ENCODE measurements around the gene CRYGN.

CRYGN gene

DNA sequence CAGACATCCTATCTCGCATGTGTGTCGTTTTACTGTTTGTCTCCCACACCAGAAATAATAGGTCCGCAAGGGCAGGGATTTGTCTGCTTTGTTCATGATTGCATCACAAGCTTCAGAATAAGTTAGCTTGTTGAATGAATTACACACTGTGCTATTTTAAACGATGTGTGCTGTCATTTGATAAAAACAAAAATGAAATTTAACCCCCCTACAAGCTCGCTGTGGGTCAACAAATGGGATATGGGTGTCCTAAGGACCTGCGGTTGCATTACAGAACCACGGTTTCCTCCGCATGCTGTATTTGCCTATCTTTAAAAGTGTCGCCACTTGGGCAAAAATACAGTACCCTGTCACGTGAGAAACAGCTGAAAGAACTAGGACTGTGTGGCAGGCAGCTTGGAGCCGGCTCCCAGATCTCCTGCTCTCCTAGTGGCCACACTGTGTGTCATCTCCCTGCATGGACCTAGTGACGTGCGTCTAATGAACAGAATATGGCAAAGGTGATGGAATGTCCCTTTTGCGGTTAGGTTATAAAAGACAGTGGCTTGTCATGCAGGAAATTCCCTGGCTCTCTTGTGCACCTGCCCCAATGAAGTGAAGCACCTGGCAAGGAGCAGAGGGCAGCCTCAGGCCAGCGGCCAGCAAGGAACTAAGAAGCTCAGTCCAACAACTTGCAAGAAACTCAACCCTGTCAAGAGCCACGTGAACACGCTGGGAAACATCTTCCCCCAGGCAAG, 32.9 kb upstream of the CRYGN start:
- Histone ChIP-seq H2BK120ac (ENCODE audit: low read depth, low read length) (no peak overlapping the region), H4K8ac (ENCODE audit: low read depth, low read length) (no peak overlapping the region), H2BK15ac (replicated peaks; ENCODE audit: low read depth) (no peak overlapping the region), H3K79me1 (ENCODE audit: low read length) (peaks cover 4% of the 10 kb centered on the region), H3K36me3 (ENCODE audit: control insufficient read depth, insufficient read depth, low read length) (no peaks in the 10 kb centered on the region), H2BK5ac (ENCODE audit: low read length) (no peak overlapping the region), H4K5ac (ENCODE audit: low read length) (no peak overlapping the region), H3K4me3 (ENCODE audit: low read length) (no peak overlapping the region), H3K56ac (ENCODE audit: low read length) (no peak overlapping the region), H3K4ac (ENCODE audit: low read depth, low read length) (no peak overlapping the region), H3K4me1 (ENCODE audit: control insufficient read depth, low read depth, low read length) (peaks cover 3% of the 10 kb centered on the region), H3K27ac (ENCODE audit: low read depth, low read length) (peak overlapping the region; percentile 6), H3K27me3 (ENCODE audit: insufficient read depth, low read length, poor library complexity) (no peaks in the 10 kb centered on the region), H3K23ac (ENCODE audit: low read length) (no peak overlapping the region), H2AK5ac (ENCODE audit: low read length) (no peak overlapping the region), H3K79me2 (ENCODE audit: control insufficient read depth, insufficient read depth, low read length) (peaks cover 2% of the 10 kb centered on the region), H3K9ac (ENCODE audit: low read length) (no peak overlapping the region), H3K4me2 (ENCODE audit: low read length) (no peak overlapping the region), H3K18ac (ENCODE audit: low read length) (no peak overlapping the region)
- DNase-seq = no peak
- no CpG with 5 or more reads among the region's 17 CpGs for WGBS (ENCODE audit: extremely low coverage, insufficient coverage, low lambda C conversion rate)

DNA sequence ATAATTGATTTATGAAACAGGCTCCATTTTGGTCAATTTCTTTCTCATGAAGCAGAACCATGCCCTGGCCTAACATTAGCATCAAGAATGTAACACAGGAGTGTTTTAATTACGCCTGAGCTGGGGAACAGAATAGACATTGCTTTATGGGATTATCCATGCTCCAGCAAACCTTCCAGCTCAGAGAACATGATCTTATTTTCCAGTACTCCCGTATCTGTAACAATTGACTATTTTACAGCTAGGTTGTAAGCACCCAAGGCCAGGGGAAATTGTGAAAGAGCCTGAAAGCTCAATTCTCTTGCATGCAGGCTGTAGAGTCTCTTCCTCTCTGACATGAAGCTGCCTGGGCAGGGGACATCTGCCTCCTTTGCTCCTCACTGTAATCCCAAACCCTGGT, 30.8 kb upstream of the CRYGN start:
- WGBS (ENCODE audit: extremely low coverage, insufficient coverage, low lambda C conversion rate) = no CpG with 5 or more reads among the region's 2 CpGs
- peaks cover 3% of the 10 kb centered on the region for H3K36me3 ChIP-seq (ENCODE audit: control insufficient read depth, insufficient read depth, low read length)

DNA sequence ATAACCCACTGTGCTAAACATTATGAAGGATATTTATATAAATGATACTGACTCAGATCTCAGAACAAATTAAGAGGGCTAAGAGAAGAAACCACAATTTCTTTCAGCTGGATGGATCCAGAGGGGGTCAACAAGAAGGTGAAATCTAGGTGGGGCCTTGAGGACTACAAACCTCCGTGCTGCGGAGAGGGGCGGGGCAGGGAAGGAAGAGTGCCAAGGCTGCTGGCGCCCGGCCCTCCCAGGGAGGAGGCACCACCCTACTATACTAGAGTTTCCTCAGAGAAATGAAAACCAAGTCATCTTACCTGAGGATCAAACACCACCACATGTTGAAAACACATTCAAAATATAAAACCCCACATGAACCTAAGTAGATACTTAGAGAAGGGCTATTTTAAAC, 29.3 kb upstream of the CRYGN start:
- Histone ChIP-seq H3K56ac (ENCODE audit: low read length) (no peak overlapping the region), H3K18ac (ENCODE audit: low read length) (no peak overlapping the region), H4K8ac (ENCODE audit: low read depth, low read length) (no peak overlapping the region), H3K27me3 (ENCODE audit: insufficient read depth, low read length, poor library complexity) (no peaks in the 10 kb centered on the region), H2BK15ac (replicated peaks; ENCODE audit: low read depth) (no peak overlapping the region), H3K4me3 (ENCODE audit: low read length) (no peak overlapping the region), H3K23ac (ENCODE audit: low read length) (no peak overlapping the region), H3K79me1 (ENCODE audit: low read length) (peaks cover 3% of the 10 kb centered on the region), H2BK120ac (ENCODE audit: low read depth, low read length) (no peak overlapping the region), H3K4me1 (ENCODE audit: control insufficient read depth, low read depth, low read length) (peaks cover 3% of the 10 kb centered on the region), H3K9ac (ENCODE audit: low read length) (no peak overlapping the region), H3K36me3 (ENCODE audit: control insufficient read depth, insufficient read depth, low read length) (peaks cover 3% of the 10 kb centered on the region), H3K4ac (ENCODE audit: low read depth, low read length) (no peak overlapping the region), H3K4me2 (ENCODE audit: low read length) (no peak overlapping the region), H2BK5ac (ENCODE audit: low read length) (no peak overlapping the region), H2AK5ac (ENCODE audit: low read length) (no peak overlapping the region), H4K5ac (ENCODE audit: low read length) (no peak overlapping the region), H3K27ac (ENCODE audit: low read depth, low read length) (no peak overlapping the region), H3K79me2 (ENCODE audit: control insufficient read depth, insufficient read depth, low read length) (no peaks in the 10 kb centered on the region)
- no peak for DNase-seq
- no CpG with 5 or more reads among the region's 5 CpGs for WGBS (ENCODE audit: extremely low coverage, insufficient coverage, low lambda C conversion rate)

More for the DNA sequence above, 30.8 kb upstream of the CRYGN start:
- Histone ChIP-seq H3K18ac (ENCODE audit: low read length) (no peak overlapping the region), H3K27me3 (ENCODE audit: insufficient read depth, low read length, poor library complexity) (no peaks in the 10 kb centered on the region), H3K56ac (ENCODE audit: low read length) (no peak overlapping the region), H3K79me2 (ENCODE audit: control insufficient read depth, insufficient read depth, low read length) (no peaks in the 10 kb centered on the region), H3K4me2 (ENCODE audit: low read length) (no peak overlapping the region), H2BK15ac (replicated peaks; ENCODE audit: low read depth) (no peak overlapping the region), H4K8ac (ENCODE audit: low read depth, low read length) (no peak overlapping the region), H2BK120ac (ENCODE audit: low read depth, low read length) (no peak overlapping the region), H3K9ac (ENCODE audit: low read length) (no peak overlapping the region), H2AK5ac (ENCODE audit: low read length) (no peak overlapping the region), H3K4me3 (ENCODE audit: low read length) (no peak overlapping the region), H3K23ac (ENCODE audit: low read length) (no peak overlapping the region), H3K79me1 (ENCODE audit: low read length) (peaks cover 3% of the 10 kb centered on the region), H3K4me1 (ENCODE audit: control insufficient read depth, low read depth, low read length) (peaks cover 3% of the 10 kb centered on the region), H3K27ac (ENCODE audit: low read depth, low read length) (no peak overlapping the region), H2BK5ac (ENCODE audit: low read length) (no peak overlapping the region), H4K5ac (ENCODE audit: low read length) (no peak overlapping the region), H3K4ac (ENCODE audit: low read depth, low read length) (no peak overlapping the region)
- no peak for DNase-seq

DNA sequence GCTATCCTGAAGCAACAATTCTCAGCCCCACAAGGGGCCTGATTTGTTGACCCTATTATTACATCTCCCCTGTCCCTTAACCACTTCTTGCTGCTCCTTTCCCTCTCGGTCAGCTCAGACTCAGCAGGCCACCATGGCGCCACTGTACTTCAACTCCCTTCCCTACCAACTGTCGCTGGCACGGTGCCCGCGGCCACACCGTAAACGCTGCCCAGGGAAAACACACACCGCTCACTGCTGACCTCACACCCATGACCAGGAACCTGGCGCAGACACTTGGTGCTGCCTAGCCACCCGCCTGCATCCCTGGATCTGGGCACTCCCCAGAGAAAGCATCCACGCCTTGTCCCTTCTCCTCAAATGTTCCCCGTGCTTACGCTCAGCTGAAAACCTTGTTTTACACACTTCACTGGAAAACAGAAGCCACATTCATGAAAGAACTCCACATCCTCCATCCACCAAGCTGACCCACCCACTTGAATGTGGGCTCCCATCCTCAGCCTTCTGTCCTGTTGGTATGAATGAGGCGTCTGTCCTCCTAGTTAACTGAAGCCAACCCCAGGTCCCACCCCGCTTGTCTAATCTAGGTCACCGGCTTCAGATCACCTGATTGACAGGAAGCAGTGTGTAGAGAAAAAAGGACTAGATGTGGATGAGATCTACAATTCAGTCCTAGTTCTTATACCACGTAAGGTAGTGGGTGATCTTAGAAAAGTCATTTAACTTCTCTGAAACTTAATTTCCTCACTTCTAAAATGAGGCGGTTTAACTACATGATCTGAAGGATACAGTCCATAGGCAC, 28.5 kb upstream of the CRYGN start:
- H3K4me2 ChIP-seq (ENCODE audit: low read length) = no peak overlapping the region
- no peak overlapping the region for H3K4me3 ChIP-seq (ENCODE audit: low read length)
- H3K9ac ChIP-seq (ENCODE audit: low read length) = no peak overlapping the region
- H3K79me1 ChIP-seq (ENCODE audit: low read length) = peaks cover 4% of the 10 kb centered on the region
- no peak overlapping the region for H2AK5ac ChIP-seq (ENCODE audit: low read length)
- H3K23ac ChIP-seq (ENCODE audit: low read length) = no peak overlapping the region
- H3K27ac ChIP-seq (ENCODE audit: low read depth, low read length) = no peak overlapping the region
- no peak overlapping the region for H4K5ac ChIP-seq (ENCODE audit: low read length)
- H2BK5ac ChIP-seq (ENCODE audit: low read length) = no peak overlapping the region
- H3K4me1 ChIP-seq (ENCODE audit: control insufficient read depth, low read depth, low read length) = peaks cover 3% of the 10 kb centered on the region
- H3K36me3 ChIP-seq (ENCODE audit: control insufficient read depth, insufficient read depth, low read length) = peaks cover 5% of the 10 kb centered on the region
- H3K4ac ChIP-seq (ENCODE audit: low read depth, low read length) = no peak overlapping the region
- no CpG with 5 or more reads among the region's 19 CpGs for WGBS (ENCODE audit: extremely low coverage, insufficient coverage, low lambda C conversion rate)
- no peak for DNase-seq
- no peaks in the 10 kb centered on the region for H3K27me3 ChIP-seq (ENCODE audit: insufficient read depth, low read length, poor library complexity)
- H2BK15ac ChIP-seq (replicated peaks; ENCODE audit: low read depth) = no peak overlapping the region
- no peak overlapping the region for H2BK120ac ChIP-seq (ENCODE audit: low read depth, low read length)
- H3K56ac ChIP-seq (ENCODE audit: low read length) = no peak overlapping the region
- no peak overlapping the region for H4K8ac ChIP-seq (ENCODE audit: low read depth, low read length)
- H3K18ac ChIP-seq (ENCODE audit: low read length) = no peak overlapping the region
- no peaks in the 10 kb centered on the region for H3K79me2 ChIP-seq (ENCODE audit: control insufficient read depth, insufficient read depth, low read length)

DNA sequence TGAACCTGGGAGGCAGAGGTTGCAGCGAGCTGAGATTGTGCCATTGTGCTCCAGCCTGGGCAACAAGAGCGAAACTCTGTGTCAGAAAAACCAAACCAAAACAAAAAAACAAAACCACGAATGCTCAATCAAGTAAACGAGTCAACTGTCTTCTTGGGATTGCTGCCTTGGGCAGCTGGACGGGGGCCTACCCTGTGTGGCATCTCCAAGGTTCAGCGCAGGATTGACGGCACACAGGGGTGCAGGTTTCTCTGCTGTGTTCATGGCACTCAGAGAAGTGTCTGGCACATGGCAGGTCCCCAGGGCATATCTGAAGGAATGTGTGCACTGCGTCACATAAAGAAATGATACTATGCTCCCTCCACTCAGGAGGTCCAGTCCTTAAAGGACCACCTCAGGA, 25.2 kb upstream of the CRYGN start:
- H3K4me1 ChIP-seq (ENCODE audit: control insufficient read depth, low read depth, low read length) = no peaks in the 10 kb centered on the region
- H3K27ac ChIP-seq (ENCODE audit: low read depth, low read length) = no peak overlapping the region
- peaks cover 5% of the 10 kb centered on the region for H3K36me3 ChIP-seq (ENCODE audit: control insufficient read depth, insufficient read depth, low read length)
- no CpG with 5 or more reads among the region's 8 CpGs for WGBS (ENCODE audit: extremely low coverage, insufficient coverage, low lambda C conversion rate)
- H4K5ac ChIP-seq (ENCODE audit: low read length) = no peak overlapping the region
- H2BK15ac ChIP-seq (replicated peaks; ENCODE audit: low read depth) = no peak overlapping the region
- H2AK5ac ChIP-seq (ENCODE audit: low read length) = no peak overlapping the region
- no peak overlapping the region for H3K9ac ChIP-seq (ENCODE audit: low read length)
- no peak overlapping the region for H3K23ac ChIP-seq (ENCODE audit: low read length)
- H3K4ac ChIP-seq (ENCODE audit: low read depth, low read length) = no peak overlapping the region
- no peak overlapping the region for H3K56ac ChIP-seq (ENCODE audit: low read length)
- peaks cover 2% of the 10 kb centered on the region for H3K79me1 ChIP-seq (ENCODE audit: low read length)
- H3K79me2 ChIP-seq (ENCODE audit: control insufficient read depth, insufficient read depth, low read length) = no peaks in the 10 kb centered on the region
- no peak overlapping the region for H3K4me3 ChIP-seq (ENCODE audit: low read length)
- no peak overlapping the region for H3K4me2 ChIP-seq (ENCODE audit: low read length)
- H2BK5ac ChIP-seq (ENCODE audit: low read length) = no peak overlapping the region
- no peaks in the 10 kb centered on the region for H3K27me3 ChIP-seq (ENCODE audit: insufficient read depth, low read length, poor library complexity)
- DNase-seq = no peak
- no peak overlapping the region for H3K18ac ChIP-seq (ENCODE audit: low read length)
- no peak overlapping the region for H4K8ac ChIP-seq (ENCODE audit: low read depth, low read length)
- no peak overlapping the region for H2BK120ac ChIP-seq (ENCODE audit: low read depth, low read length)
